HG03571 (cell line): ENCODE measurements around the gene FLNC.

ENCODE experiments used
- ATAC-seq: cut with Tn5 transposase; IDR thresholded peaks from one replicate; pipeline ENCODE4 v1.9.1; 2021; ENCODE audit not compliant: unreplicated experiment

Gene FLNC

GRCh38 chr7:128801667-128802418 is 28.4 kb upstream of the FLNC start:
- no peak for ATAC-seq

- no peak for ATAC-seq
Measured at GRCh38 chr7:128804484-128804883, 25.7 kb upstream of the FLNC start.

- no peak for ATAC-seq
Measured at GRCh38 chr7:128805225-128805624, 25.0 kb upstream of the FLNC start.

GRCh38 chr7:128807191-128807590 is 23.0 kb upstream of the FLNC start:
- no peak for ATAC-seq

- no peak for ATAC-seq
Measured at GRCh38 chr7:128809363-128809762, 20.8 kb upstream of the FLNC start.

GRCh38 chr7:128810473-128810872 is 19.7 kb upstream of the FLNC start:
- no peak for ATAC-seq

- no peak for ATAC-seq
Measured at GRCh38 chr7:128810997-128811396, 19.2 kb upstream of the FLNC start.

- ATAC-seq = no peak
Measured at GRCh38 chr7:128811631-128812430, 18.4 kb upstream of the FLNC start.

GRCh38 chr7:128812514-128813168 is 17.6 kb upstream of the FLNC start:
- no peak for ATAC-seq

GRCh38 chr7:128814499-128814898 is 15.7 kb upstream of the FLNC start:
- ATAC-seq = no peak

- no peak for ATAC-seq
Measured at GRCh38 chr7:128815289-128815942, 14.8 kb upstream of the FLNC start.

- no peak for ATAC-seq
Measured at GRCh38 chr7:128818694-128819093, 11.5 kb upstream of the FLNC start.

- ATAC-seq = no peak
Measured at GRCh38 chr7:128821724-128822123, 8.5 kb upstream of the FLNC start.

- no peak for ATAC-seq
Measured at GRCh38 chr7:128826512-128826911, 3.7 kb upstream of the FLNC start.

GRCh38 chr7:128826916-128827247 is 3.3 kb upstream of the FLNC start:
- no peak for ATAC-seq

- no peak for ATAC-seq
Measured at GRCh38 chr7:128827248-128827958, 2.8 kb upstream of the FLNC start.

GRCh38 chr7:128827971-128828711 is 2.1 kb upstream of the FLNC start:
- ATAC-seq = no peak

- no peak for ATAC-seq
Measured at GRCh38 chr7:128829391-128830166, 627 bp upstream of the FLNC start.
